ENCODE data around the gene CHKA. TPM values are rescaled to one million over a fixed set of nuclear protein-coding genes. Genes with fewer than 3 reads are reported as not detected.

CHKA gene
- total RNA-seq, 1 experiment from 2014 or later, result 63.0 TPM

DNA sequence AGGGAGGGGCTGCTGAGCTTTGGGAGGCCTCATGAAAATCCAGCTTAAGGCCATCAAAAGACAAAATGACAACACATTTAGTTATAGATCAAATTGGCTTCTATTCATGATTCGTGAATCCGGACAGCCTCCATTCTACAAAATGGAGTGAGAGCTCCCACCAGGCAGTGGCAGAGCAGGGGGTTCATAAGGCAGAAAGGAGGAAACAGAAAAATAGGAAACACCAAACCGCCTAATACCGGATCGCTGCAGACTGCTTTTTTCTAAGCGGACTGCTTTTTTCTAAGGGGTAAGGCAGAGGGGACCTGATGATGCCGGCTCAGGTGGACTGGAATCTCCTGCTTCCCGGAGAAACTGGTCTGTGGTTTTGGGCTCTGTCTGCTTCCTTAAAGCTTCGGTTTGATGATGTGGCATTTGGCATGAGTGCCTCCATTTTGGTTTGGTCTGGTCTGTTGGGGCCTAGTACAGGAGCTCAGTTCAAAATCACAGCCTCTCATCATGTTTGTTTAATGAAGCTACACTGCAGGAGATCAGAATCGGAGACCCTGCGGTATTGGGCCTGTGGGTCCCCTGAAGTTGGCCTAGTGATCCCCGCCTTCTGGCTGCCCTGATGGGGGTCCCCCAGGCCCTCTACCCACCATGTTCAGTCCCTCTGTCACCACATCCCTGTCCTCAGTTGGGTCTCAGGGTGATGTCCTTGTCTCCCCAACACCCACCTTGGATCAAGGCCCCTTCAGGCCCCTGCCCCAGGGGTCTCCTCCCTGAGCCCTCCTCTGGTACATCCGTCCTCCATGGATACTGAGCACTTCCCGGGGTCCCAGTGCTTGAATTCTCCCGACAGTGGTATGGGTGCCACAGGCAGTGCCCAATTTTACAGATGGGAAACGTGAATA lies 109.9 kb downstream of the CHKA start:
- no peaks in the 10 kb centered on the region for H3K27me3 ChIP-seq (ENCODE audit: insufficient read depth, low read length)
- no CpG with 5 or more reads among the region's 16 CpGs for WGBS (ENCODE audit: extremely low coverage, insufficient read length, low lambda C conversion rate)
- H3K4me2 ChIP-seq (ENCODE audit: insufficient read depth, insufficient read length, low read length), result no peak overlapping the region
- no peaks in the 10 kb centered on the region for H3K4me1 ChIP-seq (ENCODE audit: insufficient read depth, low read length)
- no peak overlapping the region for H3K9ac ChIP-seq (ENCODE audit: extremely low read depth, insufficient read length, low read length)
- H3K36me3 Mint-ChIP-seq (ENCODE audit: insufficient read depth in 1 of 3, low read depth in 3 of 3), result no peaks in the 10 kb centered on the region
- no peak overlapping the region; a peak in 1 of 5 replicates for H3K4me3 Mint-ChIP-seq
- H4K91ac ChIP-seq (ENCODE audit: insufficient read length, low read depth, low read length), result no peak overlapping the region
- no peak overlapping the region for H2BK12ac ChIP-seq (ENCODE audit: insufficient read length, low read depth, low read length)
- no peak overlapping the region for H4K8ac ChIP-seq (replicated peaks; ENCODE audit: insufficient read length, low read depth, low read length)
- no peak overlapping the region for H3K14ac ChIP-seq (ENCODE audit: insufficient read depth, low read length)
- peaks cover 0 to 5% of the 10 kb centered on the region in 2 experiments; a peak in 1 of 5 replicates for H3K9me3 Mint-ChIP-seq
- H3K23me2 ChIP-seq (ENCODE audit: insufficient read length, low read depth, low read length, poor library complexity, severe bottlenecking), result no peaks in the 10 kb centered on the region
- no peak overlapping the region for H2AFZ ChIP-seq (ENCODE audit: low read length)
- peaks cover 2% of the 10 kb centered on the region for H3K27me3 Mint-ChIP-seq (ENCODE audit: low read depth)
- H3K9me3 ChIP-seq (ENCODE audit: control insufficient read depth, low read depth, low read length), result no peaks in the 10 kb centered on the region
- H2AK5ac ChIP-seq (ENCODE audit: insufficient read length, low read length), result no peak overlapping the region
- H3K79me2 ChIP-seq (ENCODE audit: insufficient read depth, low read length), result no peaks in the 10 kb centered on the region
- no peak overlapping the region for H2BK5ac ChIP-seq (ENCODE audit: insufficient read length, low read length)
- peaks cover 12 to 31% of the 10 kb centered on the region in 2 experiments for H3K4me1 Mint-ChIP-seq
- no peak for DNase-seq
- TF ChIP-seq, protein P1, sequence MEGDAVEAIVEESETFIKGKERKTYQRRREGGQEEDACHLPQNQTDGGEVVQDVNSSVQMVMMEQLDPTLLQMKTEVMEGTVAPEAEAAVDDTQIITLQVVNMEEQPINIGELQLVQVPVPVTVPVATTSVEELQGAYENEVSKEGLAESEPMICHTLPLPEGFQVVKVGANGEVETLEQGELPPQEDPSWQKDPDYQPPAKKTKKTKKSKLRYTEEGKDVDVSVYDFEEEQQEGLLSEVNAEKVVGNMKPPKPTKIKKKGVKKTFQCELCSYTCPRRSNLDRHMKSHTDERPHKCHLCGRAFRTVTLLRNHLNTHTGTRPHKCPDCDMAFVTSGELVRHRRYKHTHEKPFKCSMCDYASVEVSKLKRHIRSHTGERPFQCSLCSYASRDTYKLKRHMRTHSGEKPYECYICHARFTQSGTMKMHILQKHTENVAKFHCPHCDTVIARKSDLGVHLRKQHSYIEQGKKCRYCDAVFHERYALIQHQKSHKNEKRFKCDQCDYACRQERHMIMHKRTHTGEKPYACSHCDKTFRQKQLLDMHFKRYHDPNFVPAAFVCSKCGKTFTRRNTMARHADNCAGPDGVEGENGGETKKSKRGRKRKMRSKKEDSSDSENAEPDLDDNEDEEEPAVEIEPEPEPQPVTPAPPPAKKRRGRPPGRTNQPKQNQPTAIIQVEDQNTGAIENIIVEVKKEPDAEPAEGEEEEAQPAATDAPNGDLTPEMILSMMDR (conservative IDR thresholded peaks at IDR 0.05), result no peak
- H2BK120ac ChIP-seq (ENCODE audit: low read depth, low read length, poor library complexity, severe bottlenecking), result no peak overlapping the region
- no peak overlapping the region for H4K5ac ChIP-seq (ENCODE audit: insufficient read length, low read depth, low read length)
- H3K18ac ChIP-seq (ENCODE audit: insufficient read length, low read depth, low read length), result no peak overlapping the region
- no peak overlapping the region for H3K27ac ChIP-seq (ENCODE audit: insufficient read length, low read depth, low read length)
- H2BK20ac ChIP-seq (ENCODE audit: low read depth, low read length, poor library complexity, severe bottlenecking), result no peak overlapping the region
- no peak overlapping the region for H3K56ac ChIP-seq (ENCODE audit: insufficient read length, low read depth, low read length)
- H3K79me1 ChIP-seq (ENCODE audit: insufficient read depth, low read depth, low read length, poor library complexity, severe bottlenecking), result no peaks in the 10 kb centered on the region
- H3K4ac ChIP-seq (ENCODE audit: low read depth, low read length), result no peak overlapping the region
- H3T11ph ChIP-seq (ENCODE audit: low read length), result no peak overlapping the region
- no peaks in the 10 kb centered on the region for H4K20me1 ChIP-seq (ENCODE audit: control insufficient read depth, insufficient read depth, insufficient read length)
- no peak overlapping the region for H2BK15ac ChIP-seq (ENCODE audit: low read depth, low read length)
- H3K23ac ChIP-seq (ENCODE audit: insufficient read length, low read depth, low read length), result no peak overlapping the region
- no peak overlapping the region; a peak in 1 of 7 replicates for H3K27ac Mint-ChIP-seq

All from H9 (cell line).